GM06990 (cell line): Measurements from ENCODE around the gene RRBP1.

Experiments
- DNase-seq: peaks from one replicate; pipeline ENCODE4 v3.0.0-alpha.2; 2011; ENCODE audit not compliant: insufficient read length; ENCODE audit errors: extremely low read depth
- H3K27me3 ChIP-seq: replicated peaks from 2 replicates; pipeline ENCODE4 v1.6.0; 2011; ENCODE audit warnings: low read length; ENCODE audit not compliant: control insufficient read depth, insufficient read depth
- H3K36me3 ChIP-seq: 2 replicates; pipeline ENCODE4 v1.5.1; 2011; ENCODE audit warnings: low read length; ENCODE audit not compliant: control insufficient read depth, insufficient read depth
- H3K4me3 ChIP-seq: replicated peaks from 2 replicates; pipeline ENCODE4 v1.5.1; 2011; ENCODE audit warnings: low read depth, mild to moderate bottlenecking, control low read depth, low read length
- TF ChIP-seq, protein P1 (sequence below): IDR thresholded peaks from 2 replicates; pipeline ENCODE4 v1.5.1; 2011; ENCODE audit warnings: low read length, control low read depth, mild to moderate bottlenecking, inconsistent platforms; ENCODE audit not compliant: insufficient read depth, poor library complexity, severe bottlenecking

The RRBP1 gene

DNA sequence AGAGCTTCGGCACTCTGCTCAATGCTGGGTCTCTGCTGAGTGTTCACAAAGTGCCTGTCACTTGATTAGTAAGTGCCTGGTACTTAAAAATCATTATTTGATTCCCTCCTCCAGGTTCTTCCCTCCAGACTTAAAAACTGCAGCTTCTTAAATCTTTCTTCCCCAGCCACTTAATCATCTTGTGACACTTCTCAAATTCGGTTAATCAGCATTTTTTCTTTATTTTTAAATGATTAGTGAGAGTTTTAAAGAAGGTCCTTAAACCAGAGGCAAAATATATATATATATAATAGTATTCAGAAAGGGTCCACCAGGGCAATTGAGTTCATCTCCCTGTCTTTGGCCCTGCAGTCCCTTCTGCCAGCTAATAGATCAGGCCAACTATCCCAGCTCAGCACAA is 9.7 kb upstream of the RRBP1 start:
- Histone ChIP-seq H3K36me3 (no peaks in the 10 kb centered on the region), H3K27me3 (no peaks in the 10 kb centered on the region; the same call in 1 of the 2 replicates), H3K4me3 (no peak overlapping the region)
- TF ChIP-seq, protein P1, sequence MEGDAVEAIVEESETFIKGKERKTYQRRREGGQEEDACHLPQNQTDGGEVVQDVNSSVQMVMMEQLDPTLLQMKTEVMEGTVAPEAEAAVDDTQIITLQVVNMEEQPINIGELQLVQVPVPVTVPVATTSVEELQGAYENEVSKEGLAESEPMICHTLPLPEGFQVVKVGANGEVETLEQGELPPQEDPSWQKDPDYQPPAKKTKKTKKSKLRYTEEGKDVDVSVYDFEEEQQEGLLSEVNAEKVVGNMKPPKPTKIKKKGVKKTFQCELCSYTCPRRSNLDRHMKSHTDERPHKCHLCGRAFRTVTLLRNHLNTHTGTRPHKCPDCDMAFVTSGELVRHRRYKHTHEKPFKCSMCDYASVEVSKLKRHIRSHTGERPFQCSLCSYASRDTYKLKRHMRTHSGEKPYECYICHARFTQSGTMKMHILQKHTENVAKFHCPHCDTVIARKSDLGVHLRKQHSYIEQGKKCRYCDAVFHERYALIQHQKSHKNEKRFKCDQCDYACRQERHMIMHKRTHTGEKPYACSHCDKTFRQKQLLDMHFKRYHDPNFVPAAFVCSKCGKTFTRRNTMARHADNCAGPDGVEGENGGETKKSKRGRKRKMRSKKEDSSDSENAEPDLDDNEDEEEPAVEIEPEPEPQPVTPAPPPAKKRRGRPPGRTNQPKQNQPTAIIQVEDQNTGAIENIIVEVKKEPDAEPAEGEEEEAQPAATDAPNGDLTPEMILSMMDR = no peak
- DNase-seq = no peak

GRCh38 chr20:17690144-17690543 is 8.1 kb upstream of the RRBP1 start:
- DNase-seq = no peak
- Histone ChIP-seq H3K4me3 (no peak overlapping the region), H3K27me3 (no peaks in the 10 kb centered on the region; the same call in 1 of the 2 replicates), H3K36me3 (no peaks in the 10 kb centered on the region)
- TF ChIP-seq, protein P1 = no peak

GRCh38 chr20:17688965-17689364 is 6.9 kb upstream of the RRBP1 start:
- DNase-seq = no peak
- TF ChIP-seq, protein P1 = no peak
- Histone ChIP-seq H3K36me3 (no peaks in the 10 kb centered on the region), H3K4me3 (no peak overlapping the region), H3K27me3 (no peaks in the 10 kb centered on the region; the same call in 1 of the 2 replicates)

- H3K27me3 ChIP-seq = no peaks in the 10 kb centered on the region; the same call in 1 of the 2 replicates
- TF ChIP-seq, protein P1 = no peak
- H3K4me3 ChIP-seq = no peak overlapping the region
- no peak for DNase-seq
- no peaks in the 10 kb centered on the region for H3K36me3 ChIP-seq
These were observed 5.8 kb upstream of the RRBP1 start for GRCh38 chr20:17687800-17688199.

- Histone ChIP-seq H3K36me3 (no peaks in the 10 kb centered on the region), H3K4me3 (no peak overlapping the region), H3K27me3 (no peaks in the 10 kb centered on the region; the same call in 1 of the 2 replicates)
- no peak for DNase-seq
- TF ChIP-seq, protein P1 = no peak
These were observed 3.1 kb upstream of the RRBP1 start for GRCh38 chr20:17685168-17685567.

GRCh38 chr20:17684077-17684888 is 2.2 kb upstream of the RRBP1 start:
- Histone ChIP-seq H3K27me3 (no peaks in the 10 kb centered on the region; the same call in 1 of the 2 replicates), H3K36me3 (no peaks in the 10 kb centered on the region), H3K4me3 (no peak overlapping the region)
- no peak for DNase-seq
- TF ChIP-seq, protein P1 = no peak
